KBM-7 (cell line): ENCODE results near the gene UBL5.
A peak's percentile ranks its signal among the peaks of the same experiment; 100 is the strongest.
"Not testable (repeated sequence)": the region's sequence is repeated elsewhere in the genome, so short reads cannot be mapped to it uniquely, and the experiment has no call there.

Experiments used
- DNase-seq: peaks from one replicate; pipeline ENCODE4 v3.0.0-alpha.2; 2015
- in situ Hi-C: fragments of 300-500 bp; cut with MboI; formaldehyde crosslinking; loops from 2 replicates; pipeline ENCODE4 v1.14.3; 2020; ENCODE audit warnings: low sequenced_read_pairs, low pct_unique_long_range_greater_than_20kb, mixed read lengths

The UBL5 gene

DNA sequence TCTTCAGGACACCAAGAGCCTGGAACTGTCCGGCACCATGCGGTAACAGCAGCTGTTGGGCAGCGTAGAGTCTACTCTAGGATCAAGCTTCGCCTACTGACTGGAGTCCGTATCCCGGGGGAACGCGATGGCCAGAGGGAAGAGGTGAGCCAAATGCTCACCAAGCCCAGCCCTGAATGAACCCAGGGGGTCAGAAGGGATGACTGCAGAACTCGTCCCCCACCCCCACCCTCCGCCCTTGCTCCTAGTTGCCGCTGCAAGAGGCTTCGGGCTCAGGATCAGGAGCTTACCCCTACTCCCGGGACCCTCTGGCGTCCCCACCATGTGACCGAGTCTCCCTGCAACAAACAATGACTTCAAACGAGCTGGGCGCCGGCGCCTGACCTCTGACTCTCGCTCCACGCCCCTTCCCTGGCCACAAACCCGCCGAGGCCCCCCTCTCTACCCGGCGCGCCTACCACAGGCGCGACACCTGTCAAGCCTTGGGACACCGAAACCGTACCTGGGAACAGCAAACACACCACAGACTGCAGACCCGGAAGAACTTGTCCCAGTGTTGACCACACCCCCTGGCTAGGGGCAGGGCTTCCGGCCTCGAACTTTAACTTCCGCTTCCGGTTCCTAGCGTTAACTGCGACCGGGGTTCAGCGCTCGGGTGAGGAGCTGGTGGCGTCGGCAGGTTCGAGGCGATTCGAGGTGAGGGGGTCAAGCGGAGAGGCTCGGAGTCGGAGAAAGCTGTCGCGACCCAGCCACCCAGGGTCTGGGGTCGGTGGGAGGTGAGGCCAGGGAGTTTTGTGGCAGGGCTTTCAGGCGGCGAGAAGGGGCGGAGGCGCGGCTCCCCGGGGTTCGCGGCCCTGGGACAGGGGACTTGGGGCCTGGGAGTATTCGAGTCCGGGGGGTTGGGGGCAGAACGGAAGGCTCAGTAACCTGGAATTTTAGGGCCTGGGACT is at the start of gene UBL5:
Gene UBL5, plus strand, starts transcription at position 630 of the 950 bp plus-strand sequence. CDS start 420 bp downstream, outside the sequence.
- in situ Hi-C loops: no loop called here
- peak; percentile 94 for DNase-seq

DNA sequence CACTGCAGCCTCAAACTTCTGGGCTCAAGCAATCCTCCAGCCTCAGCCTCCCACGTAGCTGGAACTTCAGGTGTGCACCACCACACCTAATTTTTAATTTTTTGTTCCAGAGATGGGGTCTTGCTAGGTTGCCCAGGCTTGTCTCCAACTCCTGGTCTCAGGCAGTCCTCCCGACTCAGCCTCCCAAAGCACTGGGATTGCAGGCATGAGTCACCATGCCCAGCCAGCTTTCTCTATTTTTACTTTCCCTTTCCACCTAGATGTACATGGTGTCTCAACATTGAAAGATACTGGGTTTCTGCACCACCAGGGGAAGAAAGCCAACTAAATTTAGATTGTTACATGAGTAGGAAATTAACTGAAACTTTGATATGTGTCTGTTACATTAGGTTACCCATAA is 45.4 kb upstream of the UBL5 start:
- in situ Hi-C loops: no loop called here

DNA sequence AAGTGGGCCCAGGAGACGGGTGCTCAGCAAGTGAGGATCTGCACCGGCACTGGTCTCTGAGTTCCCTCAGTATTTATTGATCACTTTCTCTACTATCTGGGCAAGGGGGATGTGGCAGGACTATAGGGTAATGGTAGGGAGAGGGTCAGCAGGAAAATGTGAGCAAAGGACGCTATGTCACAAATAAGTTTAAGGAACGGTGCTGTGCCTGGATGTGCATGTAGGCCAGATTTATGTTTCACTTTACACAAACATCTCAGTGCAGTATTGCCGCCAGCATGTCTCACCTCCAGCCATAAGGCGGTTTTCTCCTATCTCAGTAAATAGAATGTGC is 43.6 kb upstream of the UBL5 start:
- in situ Hi-C loops, DNase-seq: not testable (repeated sequence)

More for the DNA sequence above, 45.4 kb upstream of the UBL5 start:
- no peak for DNase-seq

DNA sequence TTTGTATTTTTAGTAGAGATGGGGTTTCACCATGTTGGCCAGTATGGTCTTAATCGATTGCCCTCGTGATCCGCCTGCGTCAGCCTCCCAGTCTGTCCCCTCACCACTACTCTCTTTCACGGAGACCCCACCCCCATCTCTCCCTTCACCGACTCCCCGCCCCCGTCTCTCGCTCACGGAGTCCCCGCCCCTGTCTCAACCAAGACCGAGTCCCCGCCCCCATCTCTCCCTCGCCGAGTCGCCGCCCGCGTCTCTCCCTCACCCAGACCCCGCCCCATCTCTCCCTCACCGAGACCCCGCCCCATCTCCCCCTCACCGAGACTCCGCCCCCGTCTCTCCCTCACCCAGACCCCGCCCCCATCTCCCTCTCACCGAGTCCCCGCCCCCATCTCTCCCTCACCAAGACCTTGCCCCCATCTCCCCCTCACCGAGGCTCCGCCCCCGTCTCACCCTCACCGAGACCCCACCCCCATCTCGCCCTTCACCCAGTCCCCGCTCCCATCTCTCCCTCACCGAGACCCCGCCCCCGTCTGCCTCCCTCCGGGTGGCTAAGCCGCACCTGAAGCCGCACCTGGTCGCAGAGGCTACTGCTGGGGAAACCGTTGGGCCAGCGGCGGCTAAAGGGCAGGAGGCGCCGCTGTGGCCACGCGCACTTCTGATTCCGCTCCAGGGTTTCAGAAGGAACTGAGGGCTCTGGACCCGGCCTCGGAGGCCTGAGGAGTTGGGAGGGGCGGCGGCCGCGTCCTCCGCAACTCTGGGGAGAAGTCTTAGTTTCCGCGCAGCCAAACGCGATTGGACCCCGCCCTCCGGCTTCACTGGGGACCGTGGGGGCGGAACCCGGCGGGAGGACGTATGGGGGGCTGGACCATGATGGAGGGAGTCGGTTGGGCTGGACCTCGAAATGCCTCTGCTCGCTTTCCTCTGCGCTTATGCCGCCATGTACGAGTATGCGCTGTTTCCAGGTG is 42.1 kb upstream of the UBL5 start:
- DNase-seq: peak; percentile 95
- in situ Hi-C loops: no loop called here

DNA sequence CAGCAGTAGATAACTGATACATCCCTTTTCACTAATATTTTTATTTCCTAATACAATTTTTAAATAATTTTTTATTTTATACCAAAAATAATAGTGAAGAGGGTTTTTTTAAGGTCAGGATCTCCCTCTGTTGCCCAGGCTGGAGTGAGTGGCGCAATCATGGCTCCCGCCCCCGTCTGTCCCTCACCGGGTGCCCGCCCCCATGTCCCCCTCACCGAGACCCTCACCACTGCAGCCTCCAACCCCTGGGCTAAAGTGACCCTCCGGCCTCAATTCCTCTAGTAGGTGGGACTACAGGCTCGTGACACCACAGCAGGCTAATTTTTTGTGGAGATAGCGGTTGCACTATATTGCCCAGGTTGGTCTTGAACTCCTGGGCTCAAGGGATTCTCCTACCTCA is 41.4 kb upstream of the UBL5 start:
- in situ Hi-C loops: no loop called here
- DNase-seq: no peak

DNA sequence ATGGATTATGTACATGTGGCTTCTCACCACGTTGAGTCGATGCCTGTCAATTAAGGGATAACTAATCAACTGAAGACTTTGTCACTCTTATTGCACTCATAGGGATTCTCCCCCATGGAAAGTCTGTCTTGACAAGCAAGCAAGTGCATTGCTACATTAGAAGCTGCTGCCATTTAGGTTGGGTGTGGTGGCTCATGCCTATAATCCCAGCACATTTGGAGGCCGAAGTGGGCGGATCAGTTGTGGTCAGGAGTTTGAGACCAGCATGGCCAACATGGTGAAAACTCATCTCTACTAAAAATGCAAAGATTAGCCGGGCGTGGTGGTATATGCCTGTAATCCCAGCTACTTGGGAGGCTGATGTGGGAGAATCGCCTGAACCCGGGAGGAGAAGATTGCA is 40.9 kb upstream of the UBL5 start:
- in situ Hi-C loops: no loop called here
- no peak for DNase-seq

DNA sequence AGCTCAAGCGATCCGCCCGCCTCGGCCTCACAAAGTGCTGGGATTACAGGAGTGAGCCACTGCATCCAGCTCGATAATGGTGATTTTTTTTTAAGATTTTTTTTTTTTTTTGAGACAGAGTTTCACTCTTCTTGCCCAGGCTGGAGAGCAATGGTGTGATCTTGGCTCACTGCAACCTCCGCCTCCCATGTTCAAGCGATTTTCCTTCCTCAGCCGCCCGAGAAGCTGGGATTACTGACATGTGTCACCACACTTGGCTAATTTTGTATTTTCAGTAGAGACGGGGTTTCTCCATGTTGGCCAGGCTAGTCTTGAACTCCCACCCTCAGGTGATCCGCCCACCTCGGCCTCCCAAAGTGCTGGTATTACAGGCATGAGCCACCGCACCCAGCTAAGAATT is 39.1 kb upstream of the UBL5 start:
- DNase-seq, in situ Hi-C loops: not testable (repeated sequence)

DNA sequence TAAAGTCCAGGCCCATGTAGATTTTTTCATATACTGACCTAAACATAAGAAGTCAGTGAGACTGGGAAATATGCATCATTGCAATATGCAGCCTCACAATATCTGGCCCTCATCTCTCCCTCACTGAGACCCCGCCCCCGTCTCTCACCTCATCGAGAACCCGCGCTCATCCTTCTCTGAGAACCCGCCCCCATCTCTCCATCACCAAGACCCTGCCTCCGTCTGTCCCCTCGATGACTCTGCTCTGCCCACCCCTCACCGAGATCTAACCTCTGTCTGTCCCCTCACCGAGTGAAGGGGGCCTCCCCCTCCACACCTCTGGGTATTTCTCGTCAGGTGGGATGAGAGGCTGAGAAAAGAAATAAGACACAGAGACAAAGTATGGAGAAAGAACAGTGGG is 38.7 kb upstream of the UBL5 start:
- in situ Hi-C loops: no loop called here
- DNase-seq: no peak

DNA sequence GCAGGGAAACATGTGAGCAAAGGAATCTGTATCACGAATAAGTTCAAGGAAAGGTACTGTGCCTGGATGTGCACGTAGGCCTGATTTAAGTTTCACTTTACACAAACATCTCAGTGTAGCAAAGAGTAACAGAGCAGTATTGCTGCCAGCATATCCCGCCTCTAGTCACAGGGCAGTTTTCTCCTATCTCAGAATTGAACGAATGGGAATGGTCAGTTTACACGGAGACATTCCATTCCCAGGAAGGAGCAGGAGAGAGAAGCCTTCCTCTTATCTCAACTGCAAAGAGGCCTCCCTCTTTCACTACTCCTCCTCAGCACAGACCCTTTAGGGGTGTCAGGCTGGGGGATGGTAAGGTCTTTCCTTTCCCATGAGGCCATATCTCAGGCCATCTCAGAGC is 38.1 kb upstream of the UBL5 start:
- DNase-seq, in situ Hi-C loops: not testable (repeated sequence)

DNA sequence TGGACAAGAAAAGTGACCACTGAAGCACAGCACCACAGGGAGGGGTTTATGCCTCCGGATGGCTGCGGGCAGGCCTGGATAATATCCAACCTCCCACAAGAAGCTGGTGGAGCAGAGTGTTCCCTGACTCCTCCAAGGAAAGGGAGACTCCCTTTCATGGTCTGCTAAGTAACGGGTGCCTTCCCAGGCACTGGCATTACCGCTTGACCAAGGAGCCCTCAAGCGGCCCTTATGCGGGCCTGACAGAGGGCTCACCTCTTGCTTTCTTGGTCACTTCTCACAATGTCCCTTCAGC is 36.7 kb upstream of the UBL5 start:
- DNase-seq, in situ Hi-C loops: not testable (repeated sequence)

DNA sequence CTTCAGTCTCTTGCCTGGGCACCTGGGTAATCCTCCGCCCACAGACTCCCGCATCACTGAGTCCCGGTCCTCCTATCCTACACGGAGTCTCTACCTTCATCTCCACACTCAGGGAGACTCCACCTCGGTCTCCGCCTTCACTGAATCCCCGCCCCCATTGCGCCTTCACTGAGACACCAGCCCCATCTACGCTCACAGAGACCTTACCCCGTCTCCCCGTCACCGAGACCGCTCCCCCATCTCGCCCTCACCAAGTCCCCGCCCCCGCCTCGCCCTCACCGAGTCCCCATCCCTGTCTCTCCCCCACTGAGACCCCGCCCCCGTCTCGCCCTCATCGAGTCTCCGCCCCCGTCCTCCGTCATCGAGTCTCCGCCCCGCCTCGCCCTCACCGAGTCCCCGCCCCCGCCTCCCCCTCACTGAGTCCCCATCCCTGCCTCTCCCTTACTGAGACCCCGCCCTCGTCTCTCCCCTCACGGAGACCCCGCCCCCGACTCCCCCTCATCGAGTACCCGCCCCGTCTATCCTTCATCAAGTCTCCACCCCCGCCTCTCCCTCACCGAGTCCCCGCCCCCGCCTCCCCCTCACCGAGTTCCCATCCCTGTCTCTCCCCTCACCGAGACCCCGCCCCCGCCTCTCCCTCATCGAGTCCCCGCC is 36.0 kb upstream of the UBL5 start:
- DNase-seq: peak; percentile 78
- in situ Hi-C loops: no loop called here

DNA sequence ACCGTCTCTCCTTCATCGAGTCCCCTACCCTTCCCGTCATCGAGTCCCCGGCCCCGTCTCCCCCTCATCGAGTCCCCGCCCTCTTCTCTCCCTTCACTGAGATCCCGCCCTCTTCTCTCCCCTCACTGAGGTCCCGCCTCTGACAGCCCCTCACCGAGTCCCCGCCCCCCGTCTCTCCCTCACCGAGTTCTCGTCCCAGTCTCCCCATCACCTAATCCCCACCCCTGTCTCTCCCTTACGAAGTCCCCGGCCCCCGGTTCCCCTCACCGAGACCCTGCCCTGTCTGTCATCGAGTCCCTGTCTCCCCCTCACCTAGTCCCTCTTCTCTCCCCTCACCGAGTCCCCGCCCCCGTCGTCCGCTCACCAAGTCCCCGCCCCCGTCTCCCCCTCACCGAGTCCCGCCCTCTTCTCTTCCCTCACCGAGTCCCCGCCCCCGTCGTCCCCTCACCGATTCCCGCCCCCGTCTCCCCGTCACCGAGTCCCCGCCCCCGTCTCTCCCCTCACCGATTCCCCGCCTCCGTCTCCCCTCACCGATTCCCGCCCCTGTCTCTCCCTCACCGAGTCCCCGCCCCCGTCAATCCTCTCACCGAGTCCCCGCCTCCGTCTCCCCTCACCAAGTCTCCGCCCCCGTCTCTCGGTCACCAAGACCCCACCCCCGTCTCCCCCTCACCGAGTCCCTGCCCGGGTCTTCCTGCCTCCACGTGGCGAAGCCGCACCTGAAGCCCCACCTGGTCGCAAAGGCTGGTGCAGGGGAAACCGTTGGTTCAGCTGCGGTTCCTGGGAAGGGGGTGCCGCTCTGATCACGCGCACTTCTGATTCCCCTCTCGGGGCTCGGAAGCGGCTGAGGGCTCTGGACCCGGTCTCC is 35.3 kb upstream of the UBL5 start:
- in situ Hi-C loops: no loop called here
- peak; percentile 76 for DNase-seq

DNA sequence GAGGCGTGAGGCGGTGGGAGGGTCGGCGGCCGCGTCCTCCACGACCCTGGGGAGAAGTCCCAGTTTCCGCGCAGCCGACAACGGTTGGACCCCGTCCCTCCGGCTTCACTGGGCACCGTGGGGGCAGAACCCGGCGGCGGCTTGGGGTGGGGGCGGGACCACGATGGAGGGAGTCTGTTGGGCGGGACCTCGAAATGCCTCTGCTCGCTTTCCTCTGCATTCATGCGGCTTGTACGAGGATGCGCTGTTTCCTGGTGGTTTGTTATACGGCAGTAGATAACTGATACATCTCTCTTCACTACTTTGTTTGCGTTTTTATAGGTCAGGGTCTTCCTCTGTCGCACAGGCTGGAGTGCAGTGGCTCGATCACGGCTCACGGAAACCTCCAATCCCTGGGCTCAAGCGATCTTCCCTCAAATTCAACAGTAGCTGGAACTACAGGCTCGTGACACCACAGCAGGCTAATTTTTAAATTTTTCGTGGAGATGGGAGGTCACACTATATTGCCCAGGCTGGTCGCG is 34.6 kb upstream of the UBL5 start:
- DNase-seq: no peak
- in situ Hi-C loops: no loop called here

DNA sequence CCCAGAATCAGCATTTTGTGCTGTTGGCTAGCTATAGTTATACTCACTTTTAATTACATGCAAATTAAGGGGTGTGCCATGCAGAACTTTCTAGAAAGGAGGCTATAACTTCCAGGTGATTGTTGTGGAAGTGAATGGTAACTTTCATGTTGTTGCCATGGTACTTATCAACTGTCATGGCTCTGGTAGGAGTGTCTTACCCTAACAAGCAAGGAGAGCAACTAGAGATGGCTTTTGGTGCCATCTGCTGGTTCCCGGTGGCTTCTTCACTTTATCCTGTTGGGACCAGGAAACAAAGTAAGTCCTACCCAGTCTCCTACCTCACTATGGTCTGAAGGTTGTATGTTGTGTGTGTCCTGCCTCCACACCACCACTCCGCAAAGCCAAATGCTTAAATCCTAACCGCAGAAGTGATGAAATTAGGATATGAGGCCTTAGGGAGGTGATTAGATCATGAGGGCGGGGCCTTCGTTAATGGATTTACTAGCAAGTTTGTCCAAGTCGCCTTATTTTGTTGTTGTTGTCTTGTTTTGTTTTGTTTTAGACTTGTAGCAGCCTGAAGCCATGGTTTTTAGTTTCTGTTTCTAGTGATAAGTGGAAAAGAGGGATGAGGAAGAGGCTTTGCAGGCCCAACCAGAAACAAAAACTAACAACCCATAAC is 31.5 kb upstream of the UBL5 start:
- in situ Hi-C loops: no loop called here

DNA sequence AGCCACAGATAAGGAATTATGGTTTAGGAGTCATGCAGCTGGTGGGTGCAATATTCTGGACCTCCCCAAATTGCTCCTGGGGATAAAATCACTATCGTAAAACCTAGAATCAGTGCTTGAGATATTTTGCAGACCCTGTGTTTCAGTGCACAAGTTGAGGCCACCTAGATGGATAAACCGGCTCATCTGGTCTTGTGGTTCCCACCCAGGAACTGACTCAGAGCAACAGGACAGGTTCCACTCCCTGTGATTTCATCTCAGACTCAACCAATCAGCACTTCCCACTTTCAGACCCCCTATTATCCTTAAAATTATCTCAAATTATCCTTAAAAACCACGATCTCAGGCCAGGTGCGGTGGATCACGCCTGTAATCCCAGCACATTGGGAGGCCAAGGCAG is 29.8 kb upstream of the UBL5 start:
- in situ Hi-C loops: no loop called here
- DNase-seq: no peak

More for the DNA sequence above, 31.5 kb upstream of the UBL5 start:
- DNase-seq: peak; percentile 96

DNA sequence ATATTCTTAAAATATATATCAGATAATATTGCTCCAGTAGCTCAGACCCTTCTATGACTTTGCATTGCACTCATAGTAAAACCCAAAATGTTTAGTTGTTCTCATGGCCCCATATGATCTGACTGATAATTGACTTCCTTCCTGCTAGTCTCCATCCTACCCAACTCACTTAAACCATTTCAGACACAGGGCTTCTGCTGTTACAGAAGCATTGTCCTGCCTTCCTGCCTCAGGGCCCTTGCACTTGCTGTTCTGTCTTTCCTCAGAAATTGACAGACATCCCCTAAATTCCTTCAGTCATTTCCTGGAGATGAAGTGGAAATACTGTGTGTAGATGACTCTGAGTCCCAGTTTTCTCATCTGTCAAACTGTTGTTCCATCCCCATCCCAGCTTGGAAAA is 28.6 kb upstream of the UBL5 start:
- no peak for DNase-seq
- in situ Hi-C loops: no loop called here

DNA sequence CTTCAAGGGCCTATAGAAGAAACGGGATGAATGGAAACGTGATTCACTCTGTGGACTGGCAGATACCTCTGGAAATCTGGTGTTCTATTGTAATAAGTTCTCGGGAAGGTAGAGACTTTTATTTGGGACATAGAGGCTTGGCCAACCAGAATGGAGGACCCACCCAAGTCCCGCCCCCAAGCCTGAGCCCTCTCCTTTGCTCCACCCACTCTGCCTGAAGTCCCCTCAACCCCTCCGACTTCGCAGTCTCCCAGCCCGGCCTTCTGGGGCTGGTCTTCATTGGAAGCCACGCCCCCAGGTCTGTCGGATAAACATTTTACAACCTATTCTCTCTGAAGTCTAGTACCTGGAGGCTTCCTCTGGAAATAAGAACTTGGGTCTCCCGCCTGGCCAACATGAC is 25.7 kb upstream of the UBL5 start:
- DNase-seq: no peak
- in situ Hi-C loops: no loop called here

DNA sequence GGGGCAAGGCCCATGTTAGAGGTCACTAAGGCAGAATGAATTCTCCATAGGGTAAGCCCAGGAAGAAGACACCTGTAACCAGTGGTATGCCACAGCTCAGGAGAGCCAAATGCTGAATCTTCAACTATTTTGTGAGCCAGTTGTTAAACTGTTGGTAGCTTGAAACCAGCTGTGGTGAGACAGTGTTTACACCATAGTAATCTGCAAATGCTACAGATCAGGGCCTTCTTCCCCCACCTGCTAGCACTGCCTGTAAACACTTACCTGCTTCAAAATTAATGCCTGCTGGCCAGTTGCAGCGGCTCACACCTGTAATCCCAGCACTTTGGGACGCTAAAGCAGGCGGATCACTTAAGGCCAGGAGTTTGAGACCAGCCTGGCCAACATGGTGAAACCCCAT is 20.9 kb upstream of the UBL5 start:
- in situ Hi-C loops: no loop called here
- no peak for DNase-seq
